ENCODE data around the gene GGT7. TPM values are rescaled to one million over a fixed set of nuclear protein-coding genes. Genes with fewer than 3 reads are reported as not detected.

The GGT7 gene
- total and polyA plus RNA-seq, 9 of the 15 experiments (the other 6 are each of a cell fraction or from before 2014, with no cell fraction given), result 0.04 to 18.3 (median 5.9) TPM

- TF ChIP-seq, protein P1, sequence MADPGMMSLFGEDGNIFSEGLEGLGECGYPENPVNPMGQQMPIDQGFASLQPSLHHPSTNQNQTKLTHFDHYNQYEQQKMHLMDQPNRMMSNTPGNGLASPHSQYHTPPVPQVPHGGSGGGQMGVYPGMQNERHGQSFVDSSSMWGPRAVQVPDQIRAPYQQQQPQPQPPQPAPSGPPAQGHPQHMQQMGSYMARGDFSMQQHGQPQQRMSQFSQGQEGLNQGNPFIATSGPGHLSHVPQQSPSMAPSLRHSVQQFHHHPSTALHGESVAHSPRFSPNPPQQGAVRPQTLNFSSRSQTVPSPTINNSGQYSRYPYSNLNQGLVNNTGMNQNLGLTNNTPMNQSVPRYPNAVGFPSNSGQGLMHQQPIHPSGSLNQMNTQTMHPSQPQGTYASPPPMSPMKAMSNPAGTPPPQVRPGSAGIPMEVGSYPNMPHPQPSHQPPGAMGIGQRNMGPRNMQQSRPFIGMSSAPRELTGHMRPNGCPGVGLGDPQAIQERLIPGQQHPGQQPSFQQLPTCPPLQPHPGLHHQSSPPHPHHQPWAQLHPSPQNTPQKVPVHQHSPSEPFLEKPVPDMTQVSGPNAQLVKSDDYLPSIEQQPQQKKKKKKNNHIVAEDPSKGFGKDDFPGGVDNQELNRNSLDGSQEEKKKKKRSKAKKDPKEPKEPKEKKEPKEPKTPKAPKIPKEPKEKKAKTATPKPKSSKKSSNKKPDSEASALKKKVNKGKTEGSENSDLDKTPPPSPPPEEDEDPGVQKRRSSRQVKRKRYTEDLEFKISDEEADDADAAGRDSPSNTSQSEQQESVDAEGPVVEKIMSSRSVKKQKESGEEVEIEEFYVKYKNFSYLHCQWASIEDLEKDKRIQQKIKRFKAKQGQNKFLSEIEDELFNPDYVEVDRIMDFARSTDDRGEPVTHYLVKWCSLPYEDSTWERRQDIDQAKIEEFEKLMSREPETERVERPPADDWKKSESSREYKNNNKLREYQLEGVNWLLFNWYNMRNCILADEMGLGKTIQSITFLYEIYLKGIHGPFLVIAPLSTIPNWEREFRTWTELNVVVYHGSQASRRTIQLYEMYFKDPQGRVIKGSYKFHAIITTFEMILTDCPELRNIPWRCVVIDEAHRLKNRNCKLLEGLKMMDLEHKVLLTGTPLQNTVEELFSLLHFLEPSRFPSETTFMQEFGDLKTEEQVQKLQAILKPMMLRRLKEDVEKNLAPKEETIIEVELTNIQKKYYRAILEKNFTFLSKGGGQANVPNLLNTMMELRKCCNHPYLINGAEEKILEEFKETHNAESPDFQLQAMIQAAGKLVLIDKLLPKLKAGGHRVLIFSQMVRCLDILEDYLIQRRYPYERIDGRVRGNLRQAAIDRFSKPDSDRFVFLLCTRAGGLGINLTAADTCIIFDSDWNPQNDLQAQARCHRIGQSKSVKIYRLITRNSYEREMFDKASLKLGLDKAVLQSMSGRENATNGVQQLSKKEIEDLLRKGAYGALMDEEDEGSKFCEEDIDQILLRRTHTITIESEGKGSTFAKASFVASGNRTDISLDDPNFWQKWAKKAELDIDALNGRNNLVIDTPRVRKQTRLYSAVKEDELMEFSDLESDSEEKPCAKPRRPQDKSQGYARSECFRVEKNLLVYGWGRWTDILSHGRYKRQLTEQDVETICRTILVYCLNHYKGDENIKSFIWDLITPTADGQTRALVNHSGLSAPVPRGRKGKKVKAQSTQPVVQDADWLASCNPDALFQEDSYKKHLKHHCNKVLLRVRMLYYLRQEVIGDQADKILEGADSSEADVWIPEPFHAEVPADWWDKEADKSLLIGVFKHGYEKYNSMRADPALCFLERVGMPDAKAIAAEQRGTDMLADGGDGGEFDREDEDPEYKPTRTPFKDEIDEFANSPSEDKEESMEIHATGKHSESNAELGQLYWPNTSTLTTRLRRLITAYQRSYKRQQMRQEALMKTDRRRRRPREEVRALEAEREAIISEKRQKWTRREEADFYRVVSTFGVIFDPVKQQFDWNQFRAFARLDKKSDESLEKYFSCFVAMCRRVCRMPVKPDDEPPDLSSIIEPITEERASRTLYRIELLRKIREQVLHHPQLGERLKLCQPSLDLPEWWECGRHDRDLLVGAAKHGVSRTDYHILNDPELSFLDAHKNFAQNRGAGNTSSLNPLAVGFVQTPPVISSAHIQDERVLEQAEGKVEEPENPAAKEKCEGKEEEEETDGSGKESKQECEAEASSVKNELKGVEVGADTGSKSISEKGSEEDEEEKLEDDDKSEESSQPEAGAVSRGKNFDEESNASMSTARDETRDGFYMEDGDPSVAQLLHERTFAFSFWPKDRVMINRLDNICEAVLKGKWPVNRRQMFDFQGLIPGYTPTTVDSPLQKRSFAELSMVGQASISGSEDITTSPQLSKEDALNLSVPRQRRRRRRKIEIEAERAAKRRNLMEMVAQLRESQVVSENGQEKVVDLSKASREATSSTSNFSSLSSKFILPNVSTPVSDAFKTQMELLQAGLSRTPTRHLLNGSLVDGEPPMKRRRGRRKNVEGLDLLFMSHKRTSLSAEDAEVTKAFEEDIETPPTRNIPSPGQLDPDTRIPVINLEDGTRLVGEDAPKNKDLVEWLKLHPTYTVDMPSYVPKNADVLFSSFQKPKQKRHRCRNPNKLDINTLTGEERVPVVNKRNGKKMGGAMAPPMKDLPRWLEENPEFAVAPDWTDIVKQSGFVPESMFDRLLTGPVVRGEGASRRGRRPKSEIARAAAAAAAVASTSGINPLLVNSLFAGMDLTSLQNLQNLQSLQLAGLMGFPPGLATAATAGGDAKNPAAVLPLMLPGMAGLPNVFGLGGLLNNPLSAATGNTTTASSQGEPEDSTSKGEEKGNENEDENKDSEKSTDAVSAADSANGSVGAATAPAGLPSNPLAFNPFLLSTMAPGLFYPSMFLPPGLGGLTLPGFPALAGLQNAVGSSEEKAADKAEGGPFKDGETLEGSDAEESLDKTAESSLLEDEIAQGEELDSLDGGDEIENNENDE (IDR thresholded peaks at IDR 0.05; ENCODE audit: low read depth, low read length), result no peak
- TF ChIP-seq JUND (IDR thresholded peaks at IDR 0.05; ENCODE audit: borderline replicate concordance, low read depth, low read length) (peak; percentile 54; the same call in 1 of the 2 replicates), JUND (tag; IDR thresholded peaks at IDR 0.05; ENCODE audit: borderline replicate concordance, low read depth, low read length) (no peak; the same call in 2 of the 3 replicates), ZKSCAN3 (CRISPR knock-in tag; IDR thresholded peaks at IDR 0.05) (no peak), ZNF778 (CRISPR knock-in tag; IDR thresholded peaks at IDR 0.05) (no peak), ZNF507 (tag; conservative IDR thresholded peaks at IDR 0.05) (no peak), PTBP1 (IDR thresholded peaks at IDR 0.05; ENCODE audit: low read depth, low read length) (no peak), MTA1 (IDR thresholded peaks at IDR 0.05; ENCODE audit: borderline replicate concordance) (no peak), ZNF174 (CRISPR knock-in tag; IDR thresholded peaks at IDR 0.05) (no peak), SFPQ (IDR thresholded peaks at IDR 0.05; ENCODE audit: low read depth, low read length) (no peak), SOX6 (IDR thresholded peaks at IDR 0.05) (peak; percentile 69), ZC3H8 (IDR thresholded peaks at IDR 0.05) (no peak), ZNF316 (IDR thresholded peaks at IDR 0.05) (peak; percentile 98), SNRNP70 (optimal IDR thresholded peaks at IDR 0.05; ENCODE audit: low read depth, low read length) (no peak), ESRRB (CRISPR knock-in tag; IDR thresholded peaks at IDR 0.05; ENCODE audit: borderline replicate concordance) (no peak)
- TF ChIP-seq, protein P2, sequence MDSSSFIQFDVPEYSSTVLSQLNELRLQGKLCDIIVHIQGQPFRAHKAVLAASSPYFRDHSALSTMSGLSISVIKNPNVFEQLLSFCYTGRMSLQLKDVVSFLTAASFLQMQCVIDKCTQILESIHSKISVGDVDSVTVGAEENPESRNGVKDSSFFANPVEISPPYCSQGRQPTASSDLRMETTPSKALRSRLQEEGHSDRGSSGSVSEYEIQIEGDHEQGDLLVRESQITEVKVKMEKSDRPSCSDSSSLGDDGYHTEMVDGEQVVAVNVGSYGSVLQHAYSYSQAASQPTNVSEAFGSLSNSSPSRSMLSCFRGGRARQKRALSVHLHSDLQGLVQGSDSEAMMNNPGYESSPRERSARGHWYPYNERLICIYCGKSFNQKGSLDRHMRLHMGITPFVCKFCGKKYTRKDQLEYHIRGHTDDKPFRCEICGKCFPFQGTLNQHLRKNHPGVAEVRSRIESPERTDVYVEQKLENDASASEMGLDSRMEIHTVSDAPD (CRISPR knock-in tag; IDR thresholded peaks at IDR 0.05), result no peak
Measured at GRCh38 chr20:34888468-34888867, 15.8 kb upstream of the GGT7 start (continued).
